Measurements from ENCODE around the gene SMCO3. TPM values are rescaled to one million over a fixed set of nuclear protein-coding genes. Genes with fewer than 3 reads are reported as not detected.

Gene SMCO3
- total RNA-seq, 2 donors from 2014 or later = not detected

DNA sequence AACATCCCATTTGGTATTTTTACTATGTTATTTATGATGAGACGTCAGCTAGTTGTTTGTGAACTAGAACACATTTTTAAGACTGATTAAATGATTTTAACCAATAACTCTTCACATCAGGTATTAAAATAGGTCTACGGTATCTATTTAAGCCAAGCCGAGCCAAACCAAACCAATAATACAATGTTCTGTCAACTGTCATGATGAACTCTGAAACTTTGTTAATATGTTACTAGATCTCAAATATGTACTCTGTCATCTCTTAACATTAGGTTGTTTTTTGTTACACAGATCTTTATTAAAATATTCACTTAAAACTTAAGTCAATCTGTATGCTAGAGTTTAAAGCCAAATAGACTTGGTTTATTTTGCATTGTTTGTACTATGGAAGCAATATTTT is 28.3 kb upstream of the SMCO3 start:
- H3K4me1 Mint-ChIP-seq (ENCODE audit: low read depth) = peaks cover 11% of the 10 kb centered on the region
- H3K27ac Mint-ChIP-seq = no peak overlapping the region
- DNase-seq (no peak), ATAC-seq (replicated peaks in 1 of 2) (no peak)
- no peaks in the 10 kb centered on the region for H3K9me3 Mint-ChIP-seq
- no peaks in the 10 kb centered on the region for H3K36me3 Mint-ChIP-seq (ENCODE audit: insufficient read depth in 2 of 2)
- no peak overlapping the region for H3K4me3 Mint-ChIP-seq
- peaks cover 19% of the 10 kb centered on the region for H3K27me3 Mint-ChIP-seq (ENCODE audit: low read depth)

DNA sequence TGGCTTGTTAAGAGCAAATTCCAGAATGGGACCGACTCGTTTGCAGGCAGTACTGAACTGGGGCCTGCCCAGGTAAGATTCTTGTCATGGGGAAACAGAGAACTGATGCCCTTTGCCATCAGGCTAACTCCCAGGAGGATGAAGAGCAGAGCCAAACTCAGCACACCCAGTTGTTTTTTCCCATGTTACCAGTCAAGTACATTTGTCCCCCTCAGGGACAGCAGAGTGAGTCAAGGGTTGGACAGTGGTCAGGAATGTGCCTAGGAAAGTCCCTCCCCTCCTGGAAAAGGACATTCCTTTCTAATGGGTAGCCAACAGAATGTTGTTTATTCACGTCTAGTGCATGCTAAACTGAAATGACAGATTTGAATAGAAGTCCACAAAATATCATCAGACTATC is 27.8 kb upstream of the SMCO3 start:
- H3K9me3 Mint-ChIP-seq = no peaks in the 10 kb centered on the region
- peaks cover 11% of the 10 kb centered on the region for H3K4me1 Mint-ChIP-seq (ENCODE audit: low read depth)
- peaks cover 19% of the 10 kb centered on the region for H3K27me3 Mint-ChIP-seq (ENCODE audit: low read depth)
- DNase-seq = no peak
- H3K4me3 Mint-ChIP-seq = no peak overlapping the region
- H3K36me3 Mint-ChIP-seq (ENCODE audit: insufficient read depth in 2 of 2) = no peaks in the 10 kb centered on the region
- ATAC-seq (replicated peaks in 1 of 2) = no peak
- H3K27ac Mint-ChIP-seq = no peak overlapping the region

DNA sequence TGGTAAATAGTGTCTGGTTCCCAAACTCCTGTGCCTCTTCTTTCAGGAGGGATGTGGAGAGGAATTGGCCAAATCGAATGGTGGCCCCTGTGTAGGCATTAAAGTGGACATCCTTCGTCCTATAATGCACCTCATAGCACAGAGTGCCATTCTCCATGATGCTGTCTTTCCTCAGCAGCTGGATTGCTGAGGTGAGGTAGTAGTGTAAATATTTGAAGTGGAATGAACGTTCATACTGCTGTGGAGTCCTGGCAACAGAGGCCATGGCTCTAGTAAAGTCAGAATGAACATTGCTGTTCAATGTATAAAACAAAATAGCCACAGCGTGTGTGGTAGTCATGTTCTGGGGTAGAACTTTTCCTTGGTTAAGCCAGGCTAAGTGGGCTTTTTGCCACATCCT is 26.6 kb upstream of the SMCO3 start:
- DNase-seq (no peak), ATAC-seq (replicated peaks in 1 of 2) (no peak)
- Mint-ChIP-seq H3K27me3 (ENCODE audit: low read depth) (peaks cover 19% of the 10 kb centered on the region), H3K4me1 (ENCODE audit: low read depth) (peaks cover 11% of the 10 kb centered on the region), H3K27ac (no peak overlapping the region), H3K36me3 (ENCODE audit: insufficient read depth in 2 of 2) (no peaks in the 10 kb centered on the region), H3K9me3 (no peaks in the 10 kb centered on the region), H3K4me3 (no peak overlapping the region)

DNA sequence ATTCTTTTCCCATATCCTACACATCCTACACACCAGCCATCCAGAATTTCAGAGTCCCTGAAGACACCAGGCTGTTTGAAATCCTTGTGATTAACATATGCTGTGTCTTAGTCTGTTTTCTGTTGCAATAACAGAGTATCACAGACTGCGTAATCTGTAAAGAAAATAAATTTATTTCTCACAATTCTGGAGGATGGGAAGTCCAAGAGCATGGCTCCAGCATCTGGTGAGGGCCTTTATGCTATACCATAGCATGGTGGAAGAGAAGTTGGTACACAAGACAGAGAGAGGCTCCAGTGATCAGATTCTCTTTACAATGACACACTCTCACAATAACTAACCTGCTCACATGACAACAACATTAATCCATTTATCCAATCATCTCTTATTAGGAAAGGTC is 25.3 kb upstream of the SMCO3 start:
- H3K27me3 Mint-ChIP-seq (ENCODE audit: low read depth) = peaks cover 26% of the 10 kb centered on the region
- no peak for ATAC-seq (replicated peaks in 1 of 2)

DNA sequence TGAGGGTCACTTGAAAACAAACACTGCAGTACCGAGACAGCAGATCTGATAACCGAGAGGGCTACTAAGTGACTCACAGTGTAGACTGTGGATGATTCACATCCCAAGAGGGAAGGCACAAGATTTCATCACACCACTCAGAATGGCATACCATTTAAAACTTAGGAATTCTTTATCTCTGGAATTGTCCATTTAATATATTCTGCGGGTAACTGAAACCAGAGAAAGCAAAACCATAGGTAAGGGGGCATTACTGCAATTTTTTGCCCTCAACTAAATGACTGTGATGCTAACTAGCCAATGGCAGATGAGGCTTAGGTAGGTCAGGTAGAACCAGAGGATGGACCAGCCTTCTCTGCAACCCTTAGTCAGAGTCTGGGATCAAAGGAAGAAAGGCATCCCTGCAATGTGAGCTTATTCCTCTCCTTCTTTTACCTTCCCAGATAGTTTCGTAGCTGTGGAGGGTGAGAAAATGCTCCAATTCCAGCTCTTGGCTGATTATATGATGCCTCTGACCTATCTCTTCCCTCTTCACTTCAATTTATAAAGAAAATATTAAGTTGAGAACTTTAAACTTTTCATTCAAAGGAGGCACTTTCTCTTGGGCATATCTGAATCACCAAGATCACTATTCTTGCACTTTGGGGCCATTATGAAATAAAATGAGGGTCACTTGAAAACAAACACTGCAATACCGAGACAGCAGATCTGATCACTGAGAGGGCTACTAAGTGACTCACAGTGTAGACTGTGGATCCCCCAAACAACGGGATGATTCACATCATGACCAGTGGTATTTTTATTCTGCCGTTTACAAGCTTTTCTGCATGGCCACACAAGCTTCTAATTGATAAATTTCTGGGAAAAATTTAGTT is 22.6 kb upstream of the SMCO3 start:
- peak; percentile 53 to 74 for ATAC-seq (replicated peaks in 1 of 2)
- Mint-ChIP-seq H3K4me3 (peak overlapping the region in 1 of 2 donors; percentile 10), H3K27ac (no peak overlapping the region), H3K36me3 (ENCODE audit: insufficient read depth in 2 of 2) (no peaks in the 10 kb centered on the region), H3K9me3 (no peaks in the 10 kb centered on the region), H3K4me1 (ENCODE audit: low read depth) (peaks cover 5% of the 10 kb centered on the region), H3K27me3 (ENCODE audit: low read depth) (peaks cover 34% of the 10 kb centered on the region)
- DNase-seq = no peak

More for the DNA sequence above, 25.3 kb upstream of the SMCO3 start:
- DNase-seq = no peak
- H3K27ac Mint-ChIP-seq = no peak overlapping the region
- H3K36me3 Mint-ChIP-seq (ENCODE audit: insufficient read depth in 2 of 2) = no peaks in the 10 kb centered on the region
- no peaks in the 10 kb centered on the region for H3K9me3 Mint-ChIP-seq
- peaks cover 5% of the 10 kb centered on the region for H3K4me1 Mint-ChIP-seq (ENCODE audit: low read depth)
- H3K4me3 Mint-ChIP-seq = no peak overlapping the region

DNA sequence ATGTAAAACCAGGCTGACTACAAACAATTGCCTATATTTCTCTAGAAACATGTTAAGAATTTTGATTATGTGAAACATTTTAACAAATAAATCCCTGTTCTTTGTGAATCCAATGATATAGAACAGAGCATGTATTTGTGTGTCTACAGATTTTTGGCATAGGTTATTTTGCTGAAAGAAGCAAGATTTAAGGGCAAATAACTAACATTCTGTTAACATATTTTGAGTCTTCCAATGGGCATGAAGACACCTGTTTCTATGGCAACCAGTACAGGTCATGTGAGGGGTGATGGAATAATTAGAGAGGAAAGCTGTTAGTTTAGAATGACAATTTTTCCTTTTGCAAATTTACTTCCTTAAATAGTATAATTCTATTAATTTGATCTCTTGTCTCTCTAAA is 20.5 kb upstream of the SMCO3 start:
- H3K36me3 Mint-ChIP-seq (ENCODE audit: insufficient read depth in 2 of 2) = no peaks in the 10 kb centered on the region
- peaks cover 20% of the 10 kb centered on the region for H3K27me3 Mint-ChIP-seq (ENCODE audit: low read depth)
- ATAC-seq (replicated peaks in 1 of 2) = no peak
- no peaks in the 10 kb centered on the region for H3K9me3 Mint-ChIP-seq
- no peak overlapping the region for H3K27ac Mint-ChIP-seq
- H3K4me1 Mint-ChIP-seq (ENCODE audit: low read depth) = peaks cover 5% of the 10 kb centered on the region
- no peak overlapping the region for H3K4me3 Mint-ChIP-seq
- DNase-seq = no peak

DNA sequence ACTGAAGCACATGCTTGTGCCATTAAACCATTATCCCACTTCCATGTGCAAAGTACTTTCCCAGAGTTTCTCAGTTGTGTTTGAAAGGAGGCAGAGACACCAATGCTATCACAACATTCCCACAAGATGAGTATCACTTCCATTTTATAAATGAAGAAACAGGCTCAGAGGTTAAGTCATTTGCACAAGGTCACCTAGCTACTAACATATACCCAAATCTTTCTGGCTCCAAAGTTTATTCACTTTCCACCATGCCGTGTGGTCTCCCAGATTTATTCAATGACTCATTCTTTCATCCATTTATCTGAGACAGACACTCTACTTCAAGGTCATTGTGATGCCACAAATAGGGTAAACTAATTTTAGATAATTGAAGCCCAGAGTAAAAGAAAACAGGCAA is 20.0 kb upstream of the SMCO3 start:
- no peaks in the 10 kb centered on the region for H3K36me3 Mint-ChIP-seq (ENCODE audit: insufficient read depth in 2 of 2)
- no peaks in the 10 kb centered on the region for H3K9me3 Mint-ChIP-seq
- ATAC-seq (replicated peaks in 1 of 2) (no peak), DNase-seq (no peak)
- no peak overlapping the region for H3K4me3 Mint-ChIP-seq
- H3K27ac Mint-ChIP-seq = no peak overlapping the region
- peaks cover 5% of the 10 kb centered on the region for H3K4me1 Mint-ChIP-seq (ENCODE audit: low read depth)
- H3K27me3 Mint-ChIP-seq (ENCODE audit: low read depth) = peaks cover 15% of the 10 kb centered on the region

DNA sequence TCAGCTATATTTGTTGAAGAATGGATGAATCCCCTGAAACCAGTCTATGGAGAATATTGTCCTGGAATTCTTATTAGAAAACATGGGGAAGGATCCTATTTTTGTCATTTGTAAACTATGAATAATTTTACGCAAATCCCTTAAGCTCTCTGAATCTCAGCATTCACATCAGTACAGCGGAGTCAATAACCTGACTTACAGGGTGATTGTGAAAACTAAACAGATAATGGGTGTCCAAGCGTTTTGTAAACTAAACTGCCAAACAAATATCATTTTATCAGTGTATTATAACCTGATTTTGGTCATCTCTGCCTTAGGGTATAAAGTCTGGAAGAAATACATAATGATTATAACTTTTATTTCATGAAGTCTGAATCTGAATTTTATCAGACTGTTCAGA is 19.4 kb upstream of the SMCO3 start:
- no peaks in the 10 kb centered on the region for H3K9me3 Mint-ChIP-seq
- no peak overlapping the region for H3K4me3 Mint-ChIP-seq
- H3K27ac Mint-ChIP-seq = no peak overlapping the region
- DNase-seq = no peak
- no peaks in the 10 kb centered on the region for H3K36me3 Mint-ChIP-seq (ENCODE audit: insufficient read depth in 2 of 2)
- ATAC-seq (replicated peaks in 1 of 2) = no peak
- peaks cover 15% of the 10 kb centered on the region for H3K27me3 Mint-ChIP-seq (ENCODE audit: low read depth)
- H3K4me1 Mint-ChIP-seq (ENCODE audit: low read depth) = peaks cover 5% of the 10 kb centered on the region

DNA sequence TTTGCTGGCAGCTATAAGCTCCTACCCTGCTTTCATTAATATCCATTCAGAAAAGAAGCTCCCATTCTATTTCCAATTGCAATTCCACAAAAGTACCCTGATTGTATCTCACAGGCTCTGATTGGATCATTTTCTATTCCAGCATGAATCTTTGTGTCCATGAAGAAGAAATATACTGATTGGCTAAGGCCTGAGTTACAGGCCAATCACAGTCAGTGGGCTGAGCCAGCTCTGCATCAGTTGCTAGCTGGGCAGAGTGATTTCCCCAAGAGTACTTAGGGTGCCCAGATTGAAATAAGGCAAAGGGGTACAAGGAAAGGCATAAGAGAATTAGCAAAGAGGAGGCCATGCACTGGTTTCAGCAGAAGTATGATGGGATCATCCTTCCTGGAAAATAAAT is 14.9 kb upstream of the SMCO3 start:
- Mint-ChIP-seq H3K4me1 (ENCODE audit: low read depth) (peaks cover 14% of the 10 kb centered on the region), H3K27ac (no peak overlapping the region)
- ATAC-seq (replicated peaks in 1 of 2) = peak in 1 of 2 donors; percentile 45

DNA sequence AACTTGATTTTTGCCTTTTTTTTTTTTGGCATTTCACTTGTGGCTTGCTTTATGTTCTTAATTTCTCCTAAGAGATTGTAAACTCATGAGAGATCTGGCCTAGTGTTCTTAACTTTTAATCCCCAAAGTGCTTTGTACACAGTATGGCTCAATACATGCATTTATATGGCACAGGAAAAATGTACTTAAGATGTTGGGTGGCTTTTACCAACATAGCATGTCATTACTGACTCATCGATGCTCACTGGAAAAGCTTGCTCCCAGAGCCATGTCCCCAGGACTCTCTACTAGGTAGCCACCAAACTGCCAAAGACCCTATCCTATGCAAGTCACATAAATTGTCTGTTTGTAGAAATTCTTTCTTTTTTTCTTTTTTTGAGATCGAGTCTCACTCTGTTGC is 13.1 kb upstream of the SMCO3 start:
- H3K4me1 Mint-ChIP-seq (ENCODE audit: low read depth) = peaks cover 25% of the 10 kb centered on the region
- H3K36me3 Mint-ChIP-seq (ENCODE audit: insufficient read depth in 2 of 2) = no peaks in the 10 kb centered on the region
- DNase-seq = no peak
- H3K27me3 Mint-ChIP-seq (ENCODE audit: low read depth) = no peaks in the 10 kb centered on the region
- H3K27ac Mint-ChIP-seq = no peak overlapping the region
- ATAC-seq (replicated peaks in 1 of 2) = no peak
- no peak overlapping the region for H3K4me3 Mint-ChIP-seq
- no peaks in the 10 kb centered on the region for H3K9me3 Mint-ChIP-seq

More for the DNA sequence above, 14.9 kb upstream of the SMCO3 start:
- H3K4me3 Mint-ChIP-seq = no peak overlapping the region
- H3K36me3 Mint-ChIP-seq (ENCODE audit: insufficient read depth in 2 of 2) = no peaks in the 10 kb centered on the region
- peaks cover 4% of the 10 kb centered on the region for H3K27me3 Mint-ChIP-seq (ENCODE audit: low read depth)
- H3K9me3 Mint-ChIP-seq = no peaks in the 10 kb centered on the region
- DNase-seq = no peak

DNA sequence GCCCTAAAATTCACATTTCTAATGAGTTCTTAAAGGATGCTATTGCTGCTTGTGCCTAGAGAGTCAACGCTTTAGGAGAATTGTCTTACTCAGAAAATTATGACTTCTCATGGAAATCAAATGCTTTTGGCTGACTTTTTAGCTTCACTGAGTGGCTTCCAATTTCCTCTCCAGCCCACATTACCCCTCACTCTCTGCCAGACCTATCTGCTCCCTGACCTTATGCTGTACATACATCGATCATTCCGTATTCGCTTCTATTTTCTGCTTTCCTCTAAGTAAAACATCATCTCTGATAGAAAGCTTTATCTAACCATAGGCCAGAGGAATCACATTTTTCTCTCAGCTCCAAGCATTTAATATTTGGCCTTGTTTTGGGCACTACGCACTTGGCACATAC is 12.5 kb upstream of the SMCO3 start:
- no peaks in the 10 kb centered on the region for H3K27me3 Mint-ChIP-seq (ENCODE audit: low read depth)

DNA sequence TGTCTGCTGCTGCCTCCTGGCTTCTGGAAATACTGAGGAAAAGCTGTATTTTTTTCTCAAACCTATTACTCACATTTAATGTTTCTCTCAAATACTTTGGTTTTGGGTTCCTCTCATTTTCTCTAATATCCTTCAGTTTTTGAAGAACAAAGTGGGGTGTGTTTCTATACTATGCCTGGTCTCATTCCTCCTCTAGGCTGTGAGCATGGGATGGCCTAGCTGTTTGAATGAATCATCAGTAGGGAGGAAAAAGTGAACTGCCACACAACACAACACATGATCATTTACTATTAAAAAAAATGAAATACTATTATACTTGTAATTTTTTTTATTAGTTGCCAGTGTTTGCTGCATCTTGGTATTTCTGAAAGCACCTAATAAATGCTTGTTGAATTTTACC is 11.3 kb upstream of the SMCO3 start:
- no peaks in the 10 kb centered on the region for H3K27me3 Mint-ChIP-seq (ENCODE audit: low read depth)
- H3K36me3 Mint-ChIP-seq (ENCODE audit: insufficient read depth in 2 of 2) = no peaks in the 10 kb centered on the region
- no peak for ATAC-seq (replicated peaks in 1 of 2)
- no peak for DNase-seq
- H3K4me3 Mint-ChIP-seq = no peak overlapping the region
- H3K27ac Mint-ChIP-seq = no peak overlapping the region
- peaks cover 25% of the 10 kb centered on the region for H3K4me1 Mint-ChIP-seq (ENCODE audit: low read depth)
- no peaks in the 10 kb centered on the region for H3K9me3 Mint-ChIP-seq

More for the DNA sequence above, 12.5 kb upstream of the SMCO3 start:
- DNase-seq (no peak), ATAC-seq (replicated peaks in 1 of 2) (no peak)
- Mint-ChIP-seq H3K36me3 (ENCODE audit: insufficient read depth in 2 of 2) (no peaks in the 10 kb centered on the region), H3K4me3 (no peak overlapping the region), H3K4me1 (ENCODE audit: low read depth) (peaks cover 25% of the 10 kb centered on the region), H3K9me3 (no peaks in the 10 kb centered on the region), H3K27ac (no peak overlapping the region)

DNA sequence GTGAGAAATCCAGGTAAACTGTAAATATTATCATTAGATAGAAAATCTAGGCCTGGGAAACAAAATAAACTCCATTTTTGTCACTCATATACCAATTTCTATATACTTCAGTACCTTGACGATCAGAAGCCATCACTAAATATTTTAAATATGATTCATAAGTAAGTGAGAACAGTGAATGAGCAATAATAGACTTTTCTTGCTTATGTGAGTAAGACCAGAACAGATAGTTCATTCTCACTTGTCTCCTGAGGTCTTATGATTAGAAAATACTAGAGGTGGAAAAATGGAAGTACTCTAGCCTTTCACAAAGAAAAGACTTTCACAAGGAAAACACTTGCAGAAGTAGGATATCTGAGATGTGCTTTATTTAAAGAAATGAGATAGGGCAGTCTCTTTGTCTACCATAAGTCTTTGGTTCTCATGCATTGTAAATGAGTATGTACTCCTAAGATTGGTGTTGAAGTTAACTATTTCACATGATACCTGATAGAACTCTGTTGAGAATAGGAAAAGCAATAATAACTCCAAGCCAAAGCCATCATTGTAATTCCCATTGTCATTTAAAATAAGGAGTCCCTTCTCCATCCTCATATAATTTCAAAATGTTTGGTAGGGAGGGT is 10.1 kb upstream of the SMCO3 start:
- Mint-ChIP-seq H3K4me1 (ENCODE audit: low read depth) (peaks cover 25% of the 10 kb centered on the region), H3K4me3 (peak overlapping the region in 1 of 2 donors; percentile 44), H3K27me3 (ENCODE audit: low read depth) (no peaks in the 10 kb centered on the region), H3K36me3 (ENCODE audit: insufficient read depth in 2 of 2) (no peaks in the 10 kb centered on the region), H3K9me3 (no peaks in the 10 kb centered on the region), H3K27ac (no peak overlapping the region)
- peak; percentile 87 to 92 for ATAC-seq (replicated peaks in 1 of 2)
- DNase-seq = no peak

Measured in activated T-cell treated with anti-CD3 and anti-CD28 coated beads, Interleukin-2, amount 50 U/mL, for 72 hours (primary cell).